Eye (tissue), 1 donor: Measurements from ENCODE around the gene SPECC1L.

Experiments
- DNase-seq: peaks from one replicate; pipeline ENCODE4 v3.0.0-alpha.2; 2015

SPECC1L gene

DNA sequence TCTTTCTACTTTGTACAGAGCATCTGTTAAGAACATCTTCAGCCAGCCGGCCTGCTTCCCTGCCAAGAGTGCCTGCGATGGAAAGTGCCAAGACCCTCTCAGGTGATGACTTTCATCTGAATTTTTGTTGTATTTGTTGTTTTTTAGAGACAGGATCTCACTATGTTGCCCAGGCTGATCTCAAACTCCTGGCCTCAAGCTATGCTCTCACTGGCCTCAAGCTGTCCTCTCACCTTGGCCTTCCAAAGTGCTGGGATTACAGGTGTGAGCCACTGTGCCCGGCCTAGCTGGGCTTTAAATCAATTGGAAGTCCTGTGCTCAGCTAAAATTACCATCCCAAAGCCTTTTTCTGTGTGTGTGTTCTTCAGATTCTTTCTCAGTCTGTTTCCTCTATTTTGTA is 92.6 kb downstream of the SPECC1L start:
- no peak for DNase-seq

DNA sequence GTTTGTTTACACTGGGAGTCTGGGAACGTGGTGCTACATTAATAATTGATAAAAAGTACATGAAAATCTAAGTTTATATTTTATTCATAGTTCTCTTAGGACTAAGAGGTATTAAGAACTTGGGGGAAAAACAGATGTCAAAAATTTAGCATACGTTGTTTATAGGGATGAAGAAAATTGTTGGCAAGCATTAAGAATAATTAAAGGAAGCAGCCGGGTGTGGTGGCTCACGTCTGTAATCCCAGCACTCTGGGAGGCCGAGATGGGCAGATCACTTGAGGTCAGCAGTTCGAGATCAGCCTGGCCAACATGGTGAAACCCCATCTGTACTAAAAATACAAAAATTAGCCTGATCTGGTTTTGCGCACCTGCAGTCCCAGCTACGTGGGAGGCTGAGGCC is 96.1 kb downstream of the SPECC1L start:
- no peak for DNase-seq

DNA sequence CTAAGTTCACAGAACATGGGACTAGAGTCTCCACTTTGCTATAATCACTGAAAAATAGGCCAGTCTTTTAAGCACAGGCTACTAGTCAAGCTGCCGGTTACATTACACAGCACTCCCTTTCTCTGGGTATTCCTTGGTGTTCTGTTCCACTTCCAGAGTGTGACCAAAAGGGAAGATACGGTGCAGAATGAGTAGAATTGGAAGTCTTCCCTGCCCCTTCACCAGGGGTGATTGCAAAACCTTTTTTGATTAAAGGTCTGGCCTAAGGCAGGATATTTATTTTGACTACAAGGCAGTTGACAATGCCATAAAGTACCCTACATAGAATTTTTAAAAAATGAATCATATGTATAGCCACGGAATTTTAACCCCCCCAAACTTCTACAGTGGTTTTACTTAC is 97.2 kb downstream of the SPECC1L start:
- DNase-seq: no peak

- DNase-seq: no peak
These were observed 99.8 kb downstream of the SPECC1L start for GRCh38 chr22:24370401-24370800.

GRCh38 chr22:24376002-24376401 is 105.4 kb downstream of the SPECC1L start:
- DNase-seq: no peak

- no peak for DNase-seq
These were observed 106.0 kb downstream of the SPECC1L start for GRCh38 chr22:24376586-24376985.

GRCh38 chr22:24379536-24379935 is 108.9 kb downstream of the SPECC1L start:
- no peak for DNase-seq

- DNase-seq: peak; percentile 30
These were observed 109.7 kb downstream of the SPECC1L start for GRCh38 chr22:24380220-24380904.

DNA sequence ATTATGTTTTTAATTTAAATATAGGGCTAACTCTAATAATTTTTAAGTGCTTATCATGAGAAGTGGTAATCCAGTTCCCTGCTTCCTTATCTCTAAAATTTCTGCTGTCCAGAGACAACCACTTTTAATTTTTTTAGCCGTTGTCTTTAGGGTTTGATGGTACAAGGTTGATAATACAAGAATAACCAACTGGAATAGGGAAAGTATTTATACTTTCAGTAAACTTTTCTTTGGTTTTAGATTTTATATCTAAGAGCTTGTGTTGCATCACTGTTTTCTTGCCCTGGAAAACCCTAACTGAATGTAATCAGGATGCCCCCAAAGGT is 110.2 kb downstream of the SPECC1L start:
- no peak for DNase-seq

- DNase-seq: no peak
These were observed 112.4 kb downstream of the SPECC1L start for GRCh38 chr22:24383061-24383460.

GRCh38 chr22:24384131-24384530 is 113.5 kb downstream of the SPECC1L start:
- DNase-seq: no peak

DNA sequence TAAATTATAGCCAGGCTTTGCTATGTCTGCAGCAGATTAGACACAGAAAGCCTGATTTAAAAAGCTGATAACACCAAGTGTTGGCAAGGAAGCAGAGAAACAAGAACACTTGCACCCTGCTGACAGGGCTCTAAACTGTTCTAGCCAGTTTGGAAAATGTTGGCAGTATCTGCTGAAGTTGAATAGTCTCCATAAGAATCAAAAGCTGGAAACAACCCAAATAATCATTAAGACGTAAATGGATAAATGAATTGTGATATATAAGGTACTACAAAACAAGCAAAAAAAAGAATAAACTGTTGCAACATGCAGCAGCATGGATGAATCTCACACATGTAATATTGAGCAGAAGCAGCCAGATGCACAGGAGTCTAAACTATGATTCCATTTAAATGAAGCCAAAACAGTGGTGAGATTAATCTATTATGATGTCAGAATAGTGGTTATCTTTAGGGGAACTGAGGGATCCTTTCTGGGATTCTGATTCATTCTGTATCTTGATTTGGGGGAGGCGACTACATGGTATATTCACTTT is 116.4 kb downstream of the SPECC1L start:
- no peak for DNase-seq

DNA sequence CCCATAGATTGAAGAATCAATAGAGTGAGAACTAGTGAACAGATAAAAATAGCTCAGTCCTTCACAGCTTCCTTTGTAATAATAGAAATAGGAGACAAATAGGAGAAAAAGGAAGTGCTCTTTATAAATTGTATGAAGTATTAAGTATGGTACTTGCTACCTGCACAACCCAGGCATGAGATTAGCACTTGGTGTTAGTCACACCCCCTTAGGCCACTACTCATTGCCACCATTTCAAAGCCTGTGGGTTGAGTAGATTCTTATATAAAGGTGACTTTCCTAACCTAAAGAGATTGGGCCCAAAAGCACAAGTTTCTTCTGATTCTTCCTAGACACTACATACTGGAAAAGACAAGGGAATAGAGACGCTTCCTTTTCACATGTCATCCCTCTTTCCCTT is 119.0 kb downstream of the SPECC1L start:
- no peak for DNase-seq

- no peak for DNase-seq
These were observed 119.5 kb downstream of the SPECC1L start for GRCh38 chr22:24390156-24390555.

GRCh38 chr22:24390576-24390975 is 119.9 kb downstream of the SPECC1L start:
- DNase-seq: no peak

- DNase-seq: no peak
These were observed 121.2 kb downstream of the SPECC1L start for GRCh38 chr22:24391836-24392217.

GRCh38 chr22:24392218-24392931 is 121.7 kb downstream of the SPECC1L start:
- no peak for DNase-seq

DNA sequence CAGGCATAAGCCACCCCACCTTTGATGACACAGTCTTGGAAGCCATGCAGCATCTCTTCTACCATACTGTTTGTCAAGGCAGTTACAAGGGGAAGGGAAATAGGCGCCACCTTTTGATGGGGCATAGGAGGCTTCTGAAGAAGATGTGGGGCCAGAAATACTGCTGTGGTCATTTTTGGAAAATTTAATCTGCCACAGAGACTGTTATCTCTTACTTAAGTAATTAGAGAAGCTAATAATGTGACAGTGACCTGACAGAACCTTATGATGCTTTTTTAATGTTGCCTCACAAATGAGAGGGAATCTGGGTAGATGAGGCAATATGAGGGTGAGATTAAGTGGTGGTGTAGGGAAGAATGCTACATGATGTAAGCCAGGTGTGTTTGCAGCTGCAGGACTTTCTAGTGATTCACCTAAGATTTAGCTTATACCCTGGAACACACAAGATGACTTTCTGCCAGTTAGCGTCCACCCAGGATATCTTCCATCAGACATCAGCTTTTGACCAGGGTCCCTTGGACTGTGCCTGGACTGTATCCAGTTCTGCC is 122.5 kb downstream of the SPECC1L start:
- DNase-seq: no peak

DNA sequence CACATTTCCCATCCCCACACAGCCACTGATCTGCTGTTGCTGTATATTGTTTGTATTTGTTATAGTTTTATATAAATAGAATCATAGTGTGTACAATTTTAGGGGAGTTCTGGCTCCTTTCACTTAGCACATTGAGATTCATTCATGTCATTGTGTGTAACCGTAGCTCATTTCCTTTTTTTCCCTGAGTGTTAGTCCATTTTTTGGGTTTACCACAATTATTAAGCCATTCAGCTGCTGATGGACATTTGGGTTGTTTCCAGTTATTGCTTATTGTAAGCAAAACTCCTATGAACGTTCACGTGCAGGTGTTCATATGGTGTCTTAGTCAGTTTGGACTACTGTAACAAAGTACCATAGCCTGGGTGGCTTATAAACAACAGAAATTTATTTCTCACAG is 123.2 kb downstream of the SPECC1L start:
- DNase-seq: no peak

DNA sequence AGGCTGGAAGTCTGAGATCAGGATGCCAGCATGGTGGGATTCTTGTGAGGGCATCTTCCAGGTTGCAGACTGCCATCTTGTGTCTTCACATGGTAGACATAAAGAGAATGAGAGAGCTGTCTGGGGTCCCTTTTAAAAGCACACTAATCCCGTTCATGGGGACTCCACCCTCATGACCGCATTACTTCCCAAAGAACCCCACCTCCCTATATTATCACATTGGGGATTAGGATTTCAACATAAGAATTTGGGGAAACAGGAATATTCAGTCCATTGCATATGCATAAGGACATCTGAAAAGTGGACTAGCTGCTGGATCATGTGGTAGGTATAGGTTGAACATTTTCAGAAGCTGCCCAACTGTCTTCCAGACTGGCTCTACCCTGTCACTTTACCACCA is 123.6 kb downstream of the SPECC1L start:
- no peak for DNase-seq

DNA sequence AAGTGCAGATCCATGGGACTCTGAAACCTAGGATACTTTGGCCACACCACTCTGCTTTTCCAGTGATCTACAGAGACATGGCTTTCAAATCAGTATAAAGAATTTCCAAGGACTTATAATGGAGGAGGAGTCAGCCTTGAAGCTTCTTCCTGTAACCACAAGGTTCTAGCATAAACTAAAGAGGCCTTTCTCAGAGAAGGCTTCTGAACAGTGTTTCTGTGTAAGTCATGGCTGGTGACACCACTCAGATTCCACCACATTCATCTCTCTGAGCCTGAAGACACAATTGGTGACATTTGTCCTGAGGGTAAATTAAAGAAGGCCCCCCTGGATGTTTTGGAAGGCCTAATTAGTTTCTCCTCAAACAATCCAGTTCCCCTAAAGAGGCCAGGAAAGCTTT is 127.8 kb downstream of the SPECC1L start:
- no peak for DNase-seq

DNA sequence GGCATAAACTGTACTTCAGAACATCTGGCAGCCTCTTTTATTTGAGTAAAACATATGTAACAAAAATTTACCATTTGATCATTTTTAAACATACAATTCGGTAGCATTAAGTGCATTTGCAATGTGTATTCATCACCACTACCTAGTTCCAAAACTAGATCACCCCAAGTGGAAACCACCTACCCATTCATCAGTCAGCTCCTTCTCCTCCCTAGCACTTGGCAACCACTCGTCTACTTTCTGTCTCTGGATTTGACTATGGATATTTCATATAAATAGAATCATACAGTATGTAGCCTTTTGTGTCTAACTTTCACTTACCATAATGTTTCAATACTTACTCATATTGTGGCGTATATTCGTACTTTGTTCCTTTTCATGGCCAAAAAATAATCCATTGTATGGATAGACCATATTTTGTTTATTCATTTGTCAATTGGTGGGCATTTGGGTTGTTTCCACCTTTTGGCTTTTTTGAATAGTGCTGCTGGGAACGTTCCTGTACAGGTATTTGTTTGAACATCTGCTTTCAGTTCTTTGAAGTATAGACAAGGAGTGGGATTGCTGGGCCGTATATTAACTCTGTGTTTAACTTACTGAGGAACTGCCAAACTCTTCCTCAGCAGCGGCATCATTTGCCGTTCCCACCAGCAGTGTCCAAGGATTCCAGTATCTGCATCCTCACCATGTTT is 129.5 kb downstream of the SPECC1L start:
- no peak for DNase-seq

GRCh38 chr22:24400726-24401596 is 130.3 kb downstream of the SPECC1L start:
- no peak for DNase-seq
